ENCODE results near the gene RIOK1.

RIOK1 gene

DNA sequence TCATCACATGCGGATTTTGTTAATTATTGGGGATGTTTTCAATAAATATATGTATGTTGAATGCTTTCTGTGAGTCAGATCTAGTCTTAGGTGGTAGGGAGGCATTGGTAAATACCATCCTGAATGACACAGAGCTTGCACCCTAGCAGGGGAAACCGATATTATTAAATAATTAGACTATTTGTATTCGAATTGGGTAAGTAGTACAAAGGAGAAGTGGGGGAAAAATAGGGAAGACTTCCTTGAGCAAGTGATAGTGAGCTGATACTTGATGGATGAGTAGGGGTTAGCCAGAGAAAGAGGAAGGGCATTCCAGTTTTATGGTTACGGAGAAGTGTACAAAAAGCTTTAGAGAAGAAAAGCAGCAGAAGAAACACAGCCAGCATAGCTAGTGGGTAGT is 1.5 kb downstream of the RIOK1 start:
- no peak for DNase-seq (ENCODE audit: insufficient read length, low spot score)
- no peak for FAIRE-seq
- TF ChIP-seq CTCF (IDR thresholded peaks at IDR 0.05; ENCODE audit: insufficient read depth, missing control alignments): no peak

- FAIRE-seq (no peak), DNase-seq (ENCODE audit: insufficient read length, low spot score) (no peak)
- no peak for TF ChIP-seq CTCF (IDR thresholded peaks at IDR 0.05; ENCODE audit: insufficient read depth, missing control alignments)
Measured at GRCh38 chr6:7392402-7392801, 2.8 kb downstream of the RIOK1 start.

GRCh38 chr6:7401075-7401474 is 11.5 kb downstream of the RIOK1 start:
- FAIRE-seq: no peak
- no peak for DNase-seq (ENCODE audit: insufficient read length, low spot score)
- TF ChIP-seq CTCF (IDR thresholded peaks at IDR 0.05; ENCODE audit: insufficient read depth, missing control alignments): no peak

DNA sequence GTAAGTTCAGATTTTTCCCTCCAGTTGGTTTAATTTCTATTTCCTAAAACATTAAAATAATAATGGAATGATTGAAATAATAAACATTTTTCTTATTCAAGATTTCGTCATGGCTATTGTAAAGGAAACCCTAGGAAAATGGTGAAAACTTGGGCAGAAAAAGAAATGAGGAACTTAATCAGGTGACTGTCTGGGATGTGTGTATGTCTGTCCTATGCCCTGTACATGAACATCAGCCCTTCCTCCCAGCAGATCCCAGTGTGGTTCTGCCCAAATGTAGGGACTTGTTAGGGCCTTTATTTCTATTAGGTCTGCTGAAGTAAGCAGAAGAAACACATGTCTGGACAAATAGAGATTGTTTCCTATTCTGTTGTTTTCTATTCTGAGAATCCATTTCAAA is 13.1 kb downstream of the RIOK1 start:
- DNase-seq (ENCODE audit: insufficient read length, low spot score) (no peak), FAIRE-seq (no peak)
- TF ChIP-seq CTCF (IDR thresholded peaks at IDR 0.05; ENCODE audit: insufficient read depth, missing control alignments): no peak

DNA sequence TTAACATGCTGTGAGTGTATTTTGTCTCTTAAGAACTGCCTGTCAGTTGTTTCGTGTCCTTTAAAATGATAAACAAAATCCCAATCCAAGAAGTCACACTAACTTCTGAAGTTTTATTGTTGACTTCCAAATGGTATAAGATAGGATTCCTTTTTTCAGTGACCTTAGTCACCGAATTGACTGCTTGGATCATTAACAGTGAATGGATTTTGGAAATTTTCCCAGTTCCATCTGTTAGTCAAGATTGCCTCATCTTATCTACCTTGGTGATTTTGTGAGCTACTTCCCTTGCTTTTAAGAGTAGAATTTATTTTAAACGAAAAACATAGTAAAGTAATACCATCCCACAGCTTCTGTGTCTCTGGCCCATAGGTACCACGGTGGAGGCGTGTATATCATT is 14.9 kb downstream of the RIOK1 start:
- no peak for FAIRE-seq
- no peak for TF ChIP-seq CTCF (IDR thresholded peaks at IDR 0.05; ENCODE audit: insufficient read depth, missing control alignments)
- DNase-seq (ENCODE audit: insufficient read length, low spot score): no peak

GRCh38 chr6:7406743-7407142 is 17.1 kb downstream of the RIOK1 start:
- no peak for TF ChIP-seq CTCF (IDR thresholded peaks at IDR 0.05; ENCODE audit: insufficient read depth, missing control alignments)
- FAIRE-seq (no peak), DNase-seq (ENCODE audit: insufficient read length, low spot score) (no peak)

DNA sequence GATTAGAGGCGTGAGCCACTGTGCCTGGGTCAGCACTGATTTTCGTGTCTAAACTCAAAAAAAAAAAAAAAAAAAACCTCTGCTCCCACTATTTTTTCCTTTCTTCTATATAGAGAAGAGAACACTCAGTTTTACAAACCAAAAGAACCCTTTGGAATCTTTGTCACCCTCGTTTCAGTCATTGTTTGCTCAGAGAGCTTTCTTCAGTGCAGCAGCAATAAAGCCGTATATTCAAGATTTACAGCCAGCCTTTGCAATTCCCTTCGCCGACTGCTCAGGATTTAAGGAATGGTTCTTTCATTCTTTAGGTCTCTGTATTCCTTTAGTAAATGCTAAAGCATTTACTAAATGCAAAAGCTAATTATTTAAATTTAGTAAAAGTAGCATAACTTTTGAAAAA is 20.1 kb downstream of the RIOK1 start:
- no peak for TF ChIP-seq CTCF (IDR thresholded peaks at IDR 0.05; ENCODE audit: insufficient read depth, missing control alignments)
- DNase-seq (ENCODE audit: insufficient read length, low spot score) (no peak), FAIRE-seq (no peak)

Data from D721Med (cell line).